Testis (tissue), 2 donors: ENCODE results near the gene CDSN.

ENCODE experiments used
- CTCF ChIP-seq, 3 experiments: fragments of 450-650 bp in 2 of 3; fragments of 200-600 bp in 1 of 3; sonication (generic) in 1 of 3; IDR thresholded peaks; one replicate each; pipeline ENCODE4 v1.5.1; 2016 to 2019; ENCODE audit warnings: antibody characterized with exemption in 3 of 3, mild to moderate bottlenecking in 2 of 3, moderate library complexity in 1 of 3
- POLR2A ChIP-seq: fragments of 450-650 bp; IDR thresholded peaks from one replicate; pipeline ENCODE4 v1.6.1; 2017; ENCODE audit warnings: antibody characterized with exemption, mild to moderate bottlenecking, moderate library complexity

- no peak for TF ChIP-seq CTCF (IDR thresholded peaks at IDR 0.05)
- TF ChIP-seq POLR2A, result no peak
Observed at GRCh38 chr6:31163922-31164321, 43.7 kb upstream of the CDSN start.
